ENCODE measurements around the gene NANOS1. TPM values are rescaled to one million over a fixed set of nuclear protein-coding genes. Genes with fewer than 3 reads are reported as not detected.

The NANOS1 gene
- total and polyA plus RNA-seq, 2 donors (not counting 1 experiment from before 2014, with no cell fraction given): 1.1 to 1.2 TPM

DNA sequence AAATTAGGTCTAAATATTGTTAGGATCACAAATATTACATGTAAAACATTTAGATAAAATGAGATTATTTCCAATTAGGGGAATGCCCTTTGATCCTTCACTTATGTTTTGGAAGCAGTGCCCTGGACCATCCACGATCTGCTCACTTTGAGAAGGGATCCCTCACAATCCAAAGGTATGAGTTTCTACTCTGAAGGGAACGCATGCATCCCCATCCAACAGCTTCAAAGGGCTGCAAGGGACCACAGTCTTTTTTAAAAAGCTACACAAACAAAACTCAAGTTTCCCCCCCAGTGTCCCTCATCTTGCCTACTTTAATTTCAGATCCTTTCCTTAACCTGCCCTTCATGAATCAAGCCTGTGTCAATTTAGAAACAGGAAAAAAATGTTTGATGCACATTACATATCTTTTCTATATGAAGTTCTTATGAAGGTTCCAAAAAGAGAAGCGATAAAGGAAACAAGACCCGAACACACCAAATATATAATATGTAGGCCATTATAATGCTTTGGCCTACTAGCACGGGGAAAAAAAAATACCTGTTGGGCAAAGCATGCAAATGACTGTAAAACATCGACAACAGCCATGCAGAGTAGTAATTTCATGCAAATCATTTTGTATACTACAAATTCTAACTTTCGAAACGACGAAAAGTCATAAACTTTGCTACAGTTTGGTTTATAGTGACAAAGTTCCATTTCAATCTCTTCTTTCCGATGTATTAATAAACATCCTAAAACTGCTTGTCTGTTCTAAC is 49.1 kb downstream of the NANOS1 start:
- H3K9ac ChIP-seq (ENCODE audit: insufficient read depth, low read length): peak overlapping the region; percentile 38
- peak overlapping the region; percentile 81 to 99 (median 96) for H3K4me3 ChIP-seq (replicated peaks in 1 of 4; ENCODE audit: control extremely low read depth in 1 of 4, insufficient read depth in 1 of 4, low read depth in 3 of 4, low read length in 4 of 4)
- peaks cover 73% of the 10 kb centered on the region for H3K79me2 ChIP-seq (ENCODE audit: control insufficient read depth, insufficient read depth, low read length)
- H3K4me1 ChIP-seq (ENCODE audit: control insufficient read depth, extremely low read depth, insufficient read depth, low read length): peaks cover 2% of the 10 kb centered on the region
- H4K20me1 ChIP-seq (ENCODE audit: control insufficient read depth, extremely low read depth, insufficient read depth, low read length): peaks cover 16% of the 10 kb centered on the region
- H3K27me3 ChIP-seq (ENCODE audit: control insufficient read depth, insufficient read depth, low read length): no peaks in the 10 kb centered on the region
- no peaks in the 10 kb centered on the region for H3K36me3 ChIP-seq (ENCODE audit: control insufficient read depth, insufficient read depth, low read length)
- H3K4me2 ChIP-seq (ENCODE audit: extremely low read depth, insufficient read depth, low read length): peak overlapping the region; percentile 95
- no peak overlapping the region for H2AFZ ChIP-seq (ENCODE audit: low read length)
- H3K9me3 ChIP-seq (ENCODE audit: control insufficient read depth, insufficient read depth, low read depth, low read length): no peaks in the 10 kb centered on the region
- TF ChIP-seq EZH2 (IDR thresholded peaks at IDR 0.05; ENCODE audit: low read length, missing control alignments): no peak
- TF ChIP-seq, protein P1, sequence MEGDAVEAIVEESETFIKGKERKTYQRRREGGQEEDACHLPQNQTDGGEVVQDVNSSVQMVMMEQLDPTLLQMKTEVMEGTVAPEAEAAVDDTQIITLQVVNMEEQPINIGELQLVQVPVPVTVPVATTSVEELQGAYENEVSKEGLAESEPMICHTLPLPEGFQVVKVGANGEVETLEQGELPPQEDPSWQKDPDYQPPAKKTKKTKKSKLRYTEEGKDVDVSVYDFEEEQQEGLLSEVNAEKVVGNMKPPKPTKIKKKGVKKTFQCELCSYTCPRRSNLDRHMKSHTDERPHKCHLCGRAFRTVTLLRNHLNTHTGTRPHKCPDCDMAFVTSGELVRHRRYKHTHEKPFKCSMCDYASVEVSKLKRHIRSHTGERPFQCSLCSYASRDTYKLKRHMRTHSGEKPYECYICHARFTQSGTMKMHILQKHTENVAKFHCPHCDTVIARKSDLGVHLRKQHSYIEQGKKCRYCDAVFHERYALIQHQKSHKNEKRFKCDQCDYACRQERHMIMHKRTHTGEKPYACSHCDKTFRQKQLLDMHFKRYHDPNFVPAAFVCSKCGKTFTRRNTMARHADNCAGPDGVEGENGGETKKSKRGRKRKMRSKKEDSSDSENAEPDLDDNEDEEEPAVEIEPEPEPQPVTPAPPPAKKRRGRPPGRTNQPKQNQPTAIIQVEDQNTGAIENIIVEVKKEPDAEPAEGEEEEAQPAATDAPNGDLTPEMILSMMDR (conservative IDR thresholded peaks at IDR 0.05 in 1 of 2, IDR thresholded peaks at IDR 0.05 in 1 of 2; ENCODE audit: low read depth in 1 of 2, low read length in 2 of 2): no peak
- no peak for DNase-seq (ENCODE audit: low read depth in 2 of 2)
- H3K27ac ChIP-seq (ENCODE audit: insufficient read depth, low read length): peak overlapping the region; percentile 24

DNA sequence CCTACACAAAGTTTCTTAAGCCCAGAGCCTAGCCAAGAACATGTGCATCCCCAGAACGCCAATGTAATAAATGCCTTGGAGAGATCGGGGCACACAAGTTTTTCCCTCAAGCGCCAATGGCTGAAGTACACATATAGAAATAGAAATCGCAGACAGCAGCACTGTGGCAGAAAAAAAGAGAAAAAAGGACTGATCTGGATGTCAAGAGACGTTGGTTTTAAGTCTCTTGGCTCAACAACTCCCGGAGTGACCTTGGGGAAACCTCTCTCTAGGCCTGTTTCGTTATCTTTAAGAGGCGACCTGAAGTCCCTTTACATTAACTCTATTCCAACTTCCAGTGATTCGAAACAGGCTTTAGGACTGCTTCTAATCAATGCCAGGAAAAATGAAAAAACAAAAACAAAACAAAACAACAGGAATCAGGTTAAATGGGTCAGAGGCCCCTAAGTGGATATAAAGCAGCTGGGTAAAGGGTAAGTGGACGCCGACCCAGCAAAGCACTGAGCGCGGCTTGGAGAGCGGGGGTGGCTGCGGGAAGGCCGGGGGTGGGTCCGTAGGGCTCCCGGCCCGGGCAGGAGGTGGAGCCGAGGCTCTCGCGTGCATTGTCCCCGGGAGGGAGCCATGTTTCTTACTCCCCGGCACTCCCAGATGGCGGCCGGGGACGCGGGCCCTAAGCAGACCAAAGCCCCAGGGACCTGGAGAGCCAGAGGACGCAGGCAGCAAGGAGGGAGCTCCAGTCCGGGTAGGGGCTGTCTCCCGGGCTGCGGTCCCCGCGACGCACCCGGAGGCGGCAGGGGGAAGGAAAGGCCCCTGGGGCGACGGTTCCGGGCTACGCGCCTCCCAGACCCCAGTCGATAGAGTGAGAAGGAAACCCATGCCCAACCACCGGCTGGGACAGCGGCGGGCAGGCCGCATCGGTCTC is 50.3 kb downstream of the NANOS1 start:
- Histone ChIP-seq H3K36me3 (ENCODE audit: control insufficient read depth, insufficient read depth, low read length) (no peaks in the 10 kb centered on the region), H3K27me3 (ENCODE audit: control insufficient read depth, insufficient read depth, low read length) (no peaks in the 10 kb centered on the region), H3K4me3 (replicated peaks in 1 of 4; ENCODE audit: control extremely low read depth in 1 of 4, insufficient read depth in 1 of 4, low read depth in 3 of 4, low read length in 4 of 4) (peak overlapping the region; percentile 81 to 99 (median 96)), H3K4me1 (ENCODE audit: control insufficient read depth, extremely low read depth, insufficient read depth, low read length) (peaks cover 2% of the 10 kb centered on the region), H3K9me3 (ENCODE audit: control insufficient read depth, insufficient read depth, low read depth, low read length) (no peaks in the 10 kb centered on the region), H3K79me2 (ENCODE audit: control insufficient read depth, insufficient read depth, low read length) (peaks cover 61% of the 10 kb centered on the region), H3K9ac (ENCODE audit: insufficient read depth, low read length) (peak overlapping the region; percentile 100), H3K4me2 (ENCODE audit: extremely low read depth, insufficient read depth, low read length) (peak overlapping the region; percentile 66), H2AFZ (ENCODE audit: low read length) (peak overlapping the region; percentile 5), H3K27ac (ENCODE audit: insufficient read depth, low read length) (peak overlapping the region; percentile 99), H4K20me1 (ENCODE audit: control insufficient read depth, extremely low read depth, insufficient read depth, low read length) (peaks cover 16% of the 10 kb centered on the region)
- TF ChIP-seq, protein P1 (conservative IDR thresholded peaks at IDR 0.05 in 1 of 2, IDR thresholded peaks at IDR 0.05 in 1 of 2; ENCODE audit: low read depth in 1 of 2, low read length in 2 of 2): no peak
- TF ChIP-seq EZH2 (IDR thresholded peaks at IDR 0.05; ENCODE audit: low read length, missing control alignments): no peak
- peak; percentile 75 to 77 for DNase-seq (ENCODE audit: low read depth in 2 of 2)
